Ishikawa (cell line): Measurements from ENCODE around the gene COPS8.

Experiments used
- CREB1 ChIP-seq: IDR thresholded peaks from 2 replicates; pipeline ENCODE4 v1.6.1; 2012; ENCODE audit warnings: low read depth
- EP300 ChIP-seq: IDR thresholded peaks from 2 replicates; pipeline ENCODE4 v1.6.1; 2012; ENCODE audit warnings: borderline replicate concordance
- REST ChIP-seq: IDR thresholded peaks from 2 replicates; pipeline ENCODE4 v1.6.1; 2012; ENCODE audit warnings: low read depth, mild to moderate bottlenecking
- TAF1 ChIP-seq: IDR thresholded peaks from 2 replicates; pipeline ENCODE4 v1.6.1; 2012; ENCODE audit warnings: low read depth, mild to moderate bottlenecking
- TEAD4 ChIP-seq: IDR thresholded peaks from 2 replicates; pipeline ENCODE4 v1.6.1; 2012
- USF1 ChIP-seq: IDR thresholded peaks from 2 replicates; pipeline ENCODE4 v1.6.1; 2012

- TF ChIP-seq CREB1 (no peak), TEAD4 (no peak), TAF1 (no peak), USF1 (no peak), REST (no peak), EP300 (no peak)
These were observed 15.7 kb downstream of the COPS8 start for GRCh38 chr2:237101118-237101979.
